ENCODE results near the gene CDKN2B.

Gene CDKN2B

DNA sequence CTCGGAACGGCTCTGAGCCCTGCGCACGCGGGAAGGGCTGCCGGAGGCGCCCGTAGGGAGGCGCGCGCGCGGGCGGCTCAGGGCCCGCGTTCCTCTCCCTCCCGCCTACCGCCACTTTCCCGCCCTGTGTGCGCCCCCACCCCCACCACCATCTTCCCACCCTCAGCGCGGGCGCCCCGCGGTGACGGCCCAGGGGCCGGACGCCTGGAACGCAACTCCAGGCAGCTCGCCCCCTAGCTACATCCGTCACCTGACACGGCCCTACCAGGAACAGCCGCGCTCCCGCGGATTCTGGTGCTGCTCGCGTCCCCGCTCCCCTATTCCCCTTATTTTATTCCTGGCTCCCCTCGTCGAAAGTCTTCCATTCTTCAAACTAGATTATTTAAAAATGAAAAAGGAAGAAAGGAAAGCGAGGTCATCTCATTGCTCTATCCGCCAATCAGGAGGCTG lies 14.5 kb downstream of the CDKN2B start, which contains the start of gene CDKN2B-AS1 (continued):
- TF ChIP-seq, protein P1, sequence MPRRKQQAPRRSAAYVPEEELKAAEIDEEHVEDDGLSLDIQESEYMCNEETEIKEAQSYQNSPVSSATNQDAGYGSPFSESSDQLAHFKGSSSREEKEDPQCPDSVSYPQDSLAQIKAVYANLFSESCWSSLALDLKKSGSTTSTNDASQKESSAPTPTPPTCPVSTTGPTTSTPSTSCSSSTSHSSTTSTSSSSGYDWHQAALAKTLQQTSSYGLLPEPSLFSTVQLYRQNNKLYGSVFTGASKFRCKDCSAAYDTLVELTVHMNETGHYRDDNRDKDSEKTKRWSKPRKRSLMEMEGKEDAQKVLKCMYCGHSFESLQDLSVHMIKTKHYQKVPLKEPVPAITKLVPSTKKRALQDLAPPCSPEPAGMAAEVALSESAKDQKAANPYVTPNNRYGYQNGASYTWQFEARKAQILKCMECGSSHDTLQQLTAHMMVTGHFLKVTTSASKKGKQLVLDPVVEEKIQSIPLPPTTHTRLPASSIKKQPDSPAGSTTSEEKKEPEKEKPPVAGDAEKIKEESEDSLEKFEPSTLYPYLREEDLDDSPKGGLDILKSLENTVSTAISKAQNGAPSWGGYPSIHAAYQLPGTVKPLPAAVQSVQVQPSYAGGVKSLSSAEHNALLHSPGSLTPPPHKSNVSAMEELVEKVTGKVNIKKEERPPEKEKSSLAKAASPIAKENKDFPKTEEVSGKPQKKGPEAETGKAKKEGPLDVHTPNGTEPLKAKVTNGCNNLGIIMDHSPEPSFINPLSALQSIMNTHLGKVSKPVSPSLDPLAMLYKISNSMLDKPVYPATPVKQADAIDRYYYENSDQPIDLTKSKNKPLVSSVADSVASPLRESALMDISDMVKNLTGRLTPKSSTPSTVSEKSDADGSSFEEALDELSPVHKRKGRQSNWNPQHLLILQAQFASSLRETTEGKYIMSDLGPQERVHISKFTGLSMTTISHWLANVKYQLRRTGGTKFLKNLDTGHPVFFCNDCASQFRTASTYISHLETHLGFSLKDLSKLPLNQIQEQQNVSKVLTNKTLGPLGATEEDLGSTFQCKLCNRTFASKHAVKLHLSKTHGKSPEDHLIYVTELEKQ (tag by site-specific recombination; IDR thresholded peaks at IDR 0.05; ENCODE audit: borderline replicate concordance), result no peak; the same call in 1 of the 2 replicates
- TF ChIP-seq ZNF2 (tag by site-specific recombination; IDR thresholded peaks at IDR 0.05) (no peak), ZNF146 (tag by site-specific recombination; IDR thresholded peaks at IDR 0.05) (no peak), ZNF677 (tag by site-specific recombination; IDR thresholded peaks at IDR 0.05) (no peak), MZF1 (tag by site-specific recombination; IDR thresholded peaks at IDR 0.05; ENCODE audit: borderline replicate concordance) (peak; percentile 99), ZSCAN23 (tag by site-specific recombination; IDR thresholded peaks at IDR 0.05) (no peak), ZNF24 (tag by site-specific recombination; IDR thresholded peaks at IDR 0.05) (no peak; the same call in 1 of the 2 replicates), ZNF624 (tag by site-specific recombination; IDR thresholded peaks at IDR 0.05) (no peak), ZNF707 (tag by site-specific recombination; IDR thresholded peaks at IDR 0.05) (no peak), ZFP3 (tag by site-specific recombination; IDR thresholded peaks at IDR 0.05; ENCODE audit: low read depth) (no peak), ZNF23 (tag by site-specific recombination; IDR thresholded peaks at IDR 0.05; ENCODE audit: borderline replicate concordance) (no peak), ZNF211 (tag by site-specific recombination; IDR thresholded peaks at IDR 0.05; ENCODE audit: low read depth) (no peak), ZNF19 (tag by site-specific recombination; IDR thresholded peaks at IDR 0.05; ENCODE audit: low read depth) (no peak), ZNF175 (tag by site-specific recombination; IDR thresholded peaks at IDR 0.05) (no peak), ZNF596 (tag by site-specific recombination; IDR thresholded peaks at IDR 0.05) (no peak), ZNF366 (tag by site-specific recombination; conservative IDR thresholded peaks at IDR 0.05) (peak; percentile 30), ZNF223 (tag by site-specific recombination; IDR thresholded peaks at IDR 0.05) (no peak), KLF1 (tag by site-specific recombination; IDR thresholded peaks at IDR 0.05) (peak; percentile 47), ZNF274 (IDR thresholded peaks at IDR 0.05; ENCODE audit: low read length) (no peak), ZNF274 (tag by site-specific recombination; IDR thresholded peaks at IDR 0.05; ENCODE audit: borderline replicate concordance) (no peak), ZNF239 (tag by site-specific recombination; IDR thresholded peaks at IDR 0.05) (no peak), YY2 (tag by site-specific recombination; IDR thresholded peaks at IDR 0.05) (no peak), ZNF777 (tag by site-specific recombination; IDR thresholded peaks at IDR 0.05; ENCODE audit: borderline replicate concordance) (no peak), ZNF155 (tag by site-specific recombination; IDR thresholded peaks at IDR 0.05) (no peak), ZNF138 (tag by site-specific recombination; IDR thresholded peaks at IDR 0.05; ENCODE audit: borderline replicate concordance) (no peak), ZNF324 (tag by site-specific recombination; IDR thresholded peaks at IDR 0.05) (no peak), ZNF140 (tag by site-specific recombination; IDR thresholded peaks at IDR 0.05) (no peak), ZNF354C (tag by site-specific recombination; IDR thresholded peaks at IDR 0.05; ENCODE audit: borderline replicate concordance, low read depth) (no peak), ZNF48 (tag by site-specific recombination; IDR thresholded peaks at IDR 0.05) (no peak), ZNF112 (tag by site-specific recombination; IDR thresholded peaks at IDR 0.05) (no peak), ZNF133 (tag by site-specific recombination; IDR thresholded peaks at IDR 0.05) (no peak), ZBTB21 (tag by site-specific recombination; IDR thresholded peaks at IDR 0.05) (no peak)
- TF ChIP-seq, protein P2, sequence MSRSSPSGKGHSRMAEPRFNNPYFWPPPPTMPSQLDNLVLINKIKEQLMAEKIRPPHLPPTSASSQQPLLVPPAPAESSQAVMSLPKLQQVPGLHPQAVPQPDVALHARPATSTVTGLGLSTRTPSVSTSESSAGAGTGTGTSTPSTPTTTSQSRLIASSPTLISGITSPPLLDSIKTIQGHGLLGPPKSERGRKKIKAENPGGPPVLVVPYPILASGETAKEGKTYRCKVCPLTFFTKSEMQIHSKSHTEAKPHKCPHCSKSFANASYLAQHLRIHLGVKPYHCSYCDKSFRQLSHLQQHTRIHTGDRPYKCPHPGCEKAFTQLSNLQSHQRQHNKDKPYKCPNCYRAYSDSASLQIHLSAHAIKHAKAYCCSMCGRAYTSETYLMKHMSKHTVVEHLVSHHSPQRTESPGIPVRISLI (tag by site-specific recombination; IDR thresholded peaks at IDR 0.05), result no peak
- TF ChIP-seq, protein P3, sequence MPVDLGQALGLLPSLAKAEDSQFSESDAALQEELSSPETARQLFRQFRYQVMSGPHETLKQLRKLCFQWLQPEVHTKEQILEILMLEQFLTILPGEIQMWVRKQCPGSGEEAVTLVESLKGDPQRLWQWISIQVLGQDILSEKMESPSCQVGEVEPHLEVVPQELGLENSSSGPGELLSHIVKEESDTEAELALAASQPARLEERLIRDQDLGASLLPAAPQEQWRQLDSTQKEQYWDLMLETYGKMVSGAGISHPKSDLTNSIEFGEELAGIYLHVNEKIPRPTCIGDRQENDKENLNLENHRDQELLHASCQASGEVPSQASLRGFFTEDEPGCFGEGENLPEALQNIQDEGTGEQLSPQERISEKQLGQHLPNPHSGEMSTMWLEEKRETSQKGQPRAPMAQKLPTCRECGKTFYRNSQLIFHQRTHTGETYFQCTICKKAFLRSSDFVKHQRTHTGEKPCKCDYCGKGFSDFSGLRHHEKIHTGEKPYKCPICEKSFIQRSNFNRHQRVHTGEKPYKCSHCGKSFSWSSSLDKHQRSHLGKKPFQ (tag by site-specific recombination; IDR thresholded peaks at IDR 0.05), result no peak
- TF ChIP-seq, protein P4, sequence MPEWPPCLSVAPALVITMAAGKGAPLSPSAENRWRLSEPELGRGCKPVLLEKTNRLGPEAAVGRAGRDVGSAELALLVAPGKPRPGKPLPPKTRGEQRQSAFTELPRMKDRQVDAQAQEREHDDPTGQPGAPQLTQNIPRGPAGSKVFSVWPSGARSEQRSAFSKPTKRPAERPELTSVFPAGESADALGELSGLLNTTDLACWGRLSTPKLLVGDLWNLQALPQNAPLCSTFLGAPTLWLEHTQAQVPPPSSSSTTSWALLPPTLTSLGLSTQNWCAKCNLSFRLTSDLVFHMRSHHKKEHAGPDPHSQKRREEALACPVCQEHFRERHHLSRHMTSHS (tag by site-specific recombination; IDR thresholded peaks at IDR 0.05), result no peak
- TF ChIP-seq, protein P5, sequence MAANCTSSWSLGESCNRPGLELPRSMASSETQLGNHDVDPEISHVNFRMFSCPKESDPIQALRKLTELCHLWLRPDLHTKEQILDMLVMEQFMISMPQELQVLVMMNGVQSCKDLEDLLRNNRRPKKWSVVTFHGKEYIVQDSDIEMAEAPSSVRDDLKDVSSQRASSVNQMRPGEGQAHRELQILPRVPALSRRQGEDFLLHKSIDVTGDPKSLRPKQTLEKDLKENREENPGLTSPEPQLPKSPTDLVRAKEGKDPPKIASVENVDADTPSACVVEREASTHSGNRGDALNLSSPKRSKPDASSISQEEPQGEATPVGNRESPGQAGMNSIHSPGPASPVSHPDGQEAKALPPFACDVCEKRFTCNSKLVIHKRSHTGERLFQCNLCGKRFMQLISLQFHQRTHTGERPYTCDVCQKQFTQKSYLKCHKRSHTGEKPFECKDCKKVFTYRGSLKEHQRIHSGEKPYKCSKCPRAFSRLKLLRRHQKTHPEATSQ (tag by site-specific recombination; IDR thresholded peaks at IDR 0.05), result no peak
